Stimulated activated CD8-positive, alpha-beta memory T cell treated with anti-CD3 and anti-CD28 coated beads, Interleukin-15, amount 100 ng/mL, for 48 hours (primary cell): ENCODE data around the gene RSPH3.
"Not testable (repeated sequence)": the region's sequence is repeated elsewhere in the genome, so short reads cannot be mapped to it uniquely, and the experiment has no call there.

Experiments
- DNase-seq, 2 donors: peaks; one replicate each; pipeline ENCODE4 v3.0.0-alpha.2; 2020; ENCODE audit warnings: low read depth in 2 of 2

RSPH3 gene

DNA sequence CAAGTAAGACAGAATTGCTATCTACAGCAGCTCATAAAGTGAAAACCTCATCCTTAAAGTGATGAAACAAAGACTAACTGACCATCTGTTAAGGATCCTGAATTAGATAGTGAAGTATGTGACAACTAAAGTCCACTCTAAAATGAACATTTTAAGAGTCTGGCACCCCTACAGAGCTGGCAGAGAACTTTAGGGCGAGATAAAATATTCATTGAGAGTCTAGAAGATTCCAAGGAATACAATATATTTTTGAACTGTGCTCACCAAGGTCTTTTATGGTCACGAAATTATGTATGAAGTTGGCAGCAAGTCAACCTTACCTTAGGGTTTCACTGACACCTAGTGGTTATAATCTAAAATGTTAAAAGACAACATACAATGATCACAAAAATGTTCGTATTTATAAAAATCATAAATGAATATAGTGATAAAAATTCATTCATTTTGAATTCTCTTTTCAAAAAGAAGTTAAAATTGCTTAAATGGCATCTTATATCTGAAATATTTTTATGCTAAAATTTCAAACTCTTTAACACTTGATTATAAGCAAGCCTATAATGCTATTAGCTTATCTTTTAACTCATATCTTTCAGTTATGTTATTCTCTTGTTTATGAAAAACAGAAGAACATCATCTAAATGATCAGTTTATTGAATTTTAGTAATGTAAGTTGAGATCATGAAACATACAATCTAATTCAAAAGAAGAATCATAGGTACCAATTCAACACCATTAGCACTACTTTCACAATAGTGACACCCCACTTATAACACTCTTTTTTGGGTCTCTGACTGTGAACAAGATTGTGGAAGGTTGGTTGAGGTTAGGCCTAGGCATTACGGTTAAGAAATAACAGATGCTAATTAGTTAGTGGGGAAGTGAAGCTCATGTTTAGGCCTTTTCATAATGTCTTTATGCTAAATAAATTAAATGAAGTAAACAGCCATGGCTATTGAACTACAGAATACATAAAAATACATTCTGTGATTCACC, 27.5 kb downstream of the RSPH3 start:
- DNase-seq: no peak

DNA sequence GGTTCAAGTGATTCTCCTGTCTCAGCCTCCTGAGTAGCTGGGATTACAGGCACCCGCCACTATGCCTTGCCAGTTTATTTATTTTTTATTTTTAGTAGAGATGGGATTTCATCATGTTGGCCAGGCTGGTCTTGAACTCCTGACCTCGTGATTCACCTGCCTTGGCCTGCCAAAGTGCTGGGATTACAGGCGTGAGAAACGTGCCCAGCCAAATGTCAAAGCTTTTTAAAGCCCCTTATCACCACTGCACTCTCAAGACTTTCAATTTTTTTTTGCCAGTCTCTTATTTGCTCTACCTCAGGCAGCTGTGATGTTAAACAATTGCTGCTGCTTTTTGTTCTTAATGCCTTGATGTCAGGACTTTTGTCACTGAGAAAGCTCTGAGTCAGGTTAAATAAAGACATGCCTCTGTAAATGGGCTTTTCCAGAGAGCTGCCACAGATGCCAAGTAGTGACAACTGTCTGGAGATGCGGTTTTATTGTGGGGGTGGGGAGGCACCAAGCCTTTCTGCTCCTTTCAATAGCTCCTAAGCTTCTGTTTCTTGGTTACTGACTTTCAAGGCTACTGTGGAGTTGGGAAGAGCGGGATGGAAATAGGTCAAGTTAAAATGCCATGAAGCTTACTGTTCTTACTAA, 29.2 kb downstream of the RSPH3 start:
- no peak for DNase-seq

DNA sequence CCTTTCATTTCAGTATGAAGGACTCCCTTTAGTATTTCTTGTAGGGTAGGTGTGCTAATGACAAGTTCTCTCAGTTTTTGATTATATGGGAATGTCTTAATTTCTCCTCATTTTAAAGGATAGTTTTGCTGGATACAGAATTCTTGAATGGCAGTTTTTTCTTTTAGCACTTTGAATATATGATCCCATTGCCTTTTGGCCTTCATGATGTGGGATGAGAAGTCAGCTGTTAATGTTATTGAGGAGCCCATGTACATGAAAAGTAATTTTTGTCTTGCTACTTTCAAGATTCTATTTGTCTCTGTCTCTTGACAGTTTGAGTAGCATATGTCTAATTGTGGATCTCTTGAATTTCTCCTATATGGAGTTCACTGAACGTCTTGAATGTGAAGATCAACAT, 30.9 kb downstream of the RSPH3 start:
- no peak for DNase-seq

DNA sequence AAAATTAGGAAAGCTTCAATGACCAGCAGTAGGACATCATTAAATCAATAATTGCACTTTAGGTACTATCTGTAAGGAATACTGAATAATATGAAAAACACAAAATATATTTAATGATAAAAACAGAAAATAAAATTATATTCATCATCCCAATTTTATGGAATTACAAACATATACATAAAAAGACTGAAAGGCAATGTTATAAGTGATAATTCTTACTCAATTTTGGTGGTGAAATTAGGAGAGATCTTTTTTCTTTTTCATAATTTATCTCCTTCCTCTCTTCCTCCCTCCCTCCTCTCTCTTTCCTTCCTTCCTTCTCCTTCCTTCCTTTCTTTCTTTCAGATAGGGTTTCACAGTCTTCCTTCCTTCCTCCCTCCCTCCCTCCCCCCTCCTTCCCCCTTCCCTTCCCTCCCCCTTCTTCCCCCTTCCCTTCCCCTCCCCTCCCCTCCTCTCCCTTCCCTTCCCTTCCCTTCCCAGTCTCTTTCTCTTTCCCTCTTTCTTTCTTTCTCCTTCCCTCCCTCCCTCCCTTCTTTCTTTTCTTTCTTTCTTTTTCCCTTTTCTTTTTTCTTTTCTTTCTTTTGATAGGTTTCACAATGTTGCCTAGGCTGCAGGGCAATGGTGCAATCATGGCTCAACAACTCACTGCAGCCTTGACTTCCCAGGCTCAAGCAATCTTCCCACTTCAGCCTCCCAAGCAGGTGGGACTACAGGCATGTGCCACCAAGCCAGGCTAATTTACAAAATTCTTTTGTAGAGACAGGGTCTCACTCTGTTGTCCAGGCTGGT, 36.8 kb downstream of the RSPH3 start:
- no peak for DNase-seq

DNA sequence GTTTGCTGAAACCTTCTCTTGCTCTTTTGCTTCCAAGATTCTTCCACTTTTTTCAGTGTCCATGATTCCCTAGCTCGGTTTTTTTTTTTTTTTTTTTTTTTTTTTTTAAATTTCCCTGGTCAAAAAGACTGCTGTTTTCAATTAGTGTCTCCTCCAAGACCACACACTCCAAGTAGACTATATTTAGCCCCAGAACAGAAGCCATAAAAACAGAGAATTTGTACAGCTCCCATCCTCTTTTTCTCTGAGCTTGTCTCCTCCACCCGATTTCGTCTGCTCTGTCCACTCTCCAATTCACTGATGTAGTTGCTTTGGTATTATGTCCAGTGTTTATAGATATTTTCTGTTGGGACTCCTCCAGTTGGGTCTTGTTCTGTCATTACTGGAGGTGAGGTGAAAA, 37.6 kb downstream of the RSPH3 start:
- DNase-seq: no peak

DNA sequence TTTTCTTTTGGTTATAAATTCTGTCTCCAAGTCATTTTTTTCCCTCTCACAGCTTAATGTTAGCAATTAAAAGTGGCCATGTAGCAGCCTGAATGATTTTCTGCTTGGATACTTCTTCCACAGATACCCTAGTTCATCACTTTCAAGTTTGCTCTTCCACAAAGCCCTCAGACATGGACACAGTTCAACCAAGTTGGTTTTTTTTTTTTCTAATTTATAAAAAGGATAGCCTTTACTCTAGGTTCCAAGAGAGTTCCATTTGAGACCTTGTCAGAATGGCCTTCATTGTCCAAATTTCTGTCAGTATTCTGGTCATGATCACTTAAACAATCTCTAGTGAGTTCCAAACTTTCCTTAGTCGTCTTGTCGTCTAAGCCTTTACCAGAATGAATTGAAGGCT, 40.0 kb downstream of the RSPH3 start:
- no peak for DNase-seq

DNA sequence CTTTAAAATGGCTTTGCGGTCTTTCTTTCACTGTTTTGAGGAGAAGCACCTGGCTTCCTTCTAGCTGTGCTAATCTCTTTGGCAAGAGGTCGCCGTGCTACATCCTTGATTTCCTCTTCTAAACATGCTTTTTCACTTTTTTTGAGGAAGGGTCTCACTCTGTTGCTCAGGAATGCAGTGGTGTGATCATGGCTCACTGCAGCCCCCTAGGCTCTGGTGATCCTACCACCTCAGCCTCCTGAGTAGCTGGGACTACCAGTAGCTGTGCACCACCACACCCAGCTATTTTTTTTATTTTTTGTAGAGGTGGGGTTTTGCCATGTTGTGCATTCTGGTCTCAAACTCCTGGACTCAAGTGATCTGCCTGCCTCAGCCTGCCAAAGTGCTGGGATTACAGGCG, 40.5 kb downstream of the RSPH3 start:
- no peak for DNase-seq

DNA sequence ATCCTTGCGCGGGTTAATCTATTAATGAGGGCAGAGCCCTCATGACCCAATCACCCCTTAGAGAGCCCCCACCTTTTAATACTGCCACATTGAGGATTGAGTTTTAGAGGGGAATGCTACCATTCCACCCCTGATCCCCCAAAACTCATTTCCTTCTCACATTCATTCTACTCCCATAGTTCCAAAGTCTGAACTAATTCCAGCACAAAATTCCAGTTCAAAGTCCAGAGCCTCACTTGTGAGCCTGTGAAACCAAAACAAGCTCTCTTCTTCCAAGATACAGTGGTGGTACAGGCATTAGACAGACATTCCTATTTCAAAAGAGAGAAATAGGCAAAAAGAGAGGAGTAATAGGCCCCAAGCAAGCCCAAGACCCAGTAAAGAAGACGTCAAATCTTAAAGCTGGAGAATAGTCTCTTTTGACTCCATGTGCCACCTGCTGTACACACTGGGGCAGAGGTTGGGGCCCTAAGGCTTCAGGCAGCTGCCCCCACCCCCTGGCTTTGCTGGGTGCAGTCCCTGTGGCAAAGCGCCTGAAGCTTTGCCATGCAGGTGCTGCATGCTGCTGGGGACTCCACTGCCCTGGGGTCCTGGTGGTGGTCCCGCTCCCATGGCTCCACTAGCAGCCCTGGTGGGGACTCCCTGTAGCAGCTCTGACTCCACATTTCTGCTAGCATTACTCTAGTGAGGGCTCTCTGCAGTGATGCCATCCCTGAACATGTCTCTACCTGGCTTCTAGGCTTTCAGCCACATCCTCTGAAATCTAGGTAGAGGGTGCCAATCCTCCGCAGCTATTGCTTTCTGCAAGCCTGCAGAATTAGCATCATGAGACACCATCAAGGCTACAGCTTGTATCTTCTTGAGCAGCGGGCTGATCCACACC, 41.3 kb downstream of the RSPH3 start:
- no peak for DNase-seq

DNA sequence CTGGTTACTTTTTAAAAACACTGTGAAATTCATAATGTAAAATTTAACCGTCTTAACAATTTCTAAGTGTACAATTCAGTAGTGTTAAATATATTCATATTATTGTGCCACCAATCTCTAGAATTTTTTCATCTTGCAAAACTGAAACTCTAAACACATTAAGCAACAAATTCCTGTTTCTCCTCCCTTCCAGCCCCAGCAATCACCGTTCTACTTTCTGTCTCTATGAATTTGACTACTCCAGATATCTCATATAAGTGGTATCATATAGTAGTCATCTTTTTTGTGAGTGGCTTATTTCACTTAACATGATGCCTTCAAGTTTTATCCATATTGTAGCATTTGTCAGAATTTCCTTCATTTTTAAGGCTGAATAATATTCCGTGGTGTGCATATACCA, 44.7 kb downstream of the RSPH3 start:
- no peak for DNase-seq

DNA sequence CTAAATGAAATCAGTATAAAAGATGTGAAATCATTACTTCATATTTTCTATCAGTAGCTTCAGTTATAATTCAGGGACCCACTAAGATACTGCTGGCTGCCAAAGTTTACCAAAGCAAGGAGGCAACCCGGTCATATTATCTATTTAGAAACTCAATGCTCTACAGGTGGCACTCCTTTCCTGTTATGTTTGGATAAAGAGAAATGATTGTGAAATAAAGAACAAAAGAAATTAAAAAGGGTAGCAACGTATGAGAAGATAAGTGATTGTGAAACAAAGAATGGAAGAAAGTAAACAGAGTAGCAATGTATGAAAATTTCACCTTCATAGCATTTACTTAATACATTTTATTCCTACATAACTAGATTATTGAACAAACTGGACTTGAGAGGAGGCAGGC, 45.2 kb downstream of the RSPH3 start:
- no peak for DNase-seq

DNA sequence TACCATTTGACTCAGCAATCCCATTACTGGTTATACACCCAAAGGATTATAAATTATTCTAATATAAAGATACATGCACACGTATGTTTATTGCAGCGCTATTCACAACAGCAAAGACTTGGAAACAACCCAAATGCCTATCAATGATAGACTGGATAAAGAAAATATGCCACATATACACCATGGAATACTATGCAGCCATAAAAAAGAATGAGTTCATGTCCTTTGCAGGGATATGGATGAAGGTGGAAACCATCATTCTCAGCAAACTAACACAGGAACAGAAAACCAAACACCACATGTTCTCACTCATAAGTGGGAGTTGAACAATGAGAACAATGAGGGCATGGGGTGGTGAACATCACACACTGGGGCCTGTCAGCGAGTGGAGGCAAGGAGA, 48.0 kb downstream of the RSPH3 start:
- not testable (repeated sequence) for DNase-seq

DNA sequence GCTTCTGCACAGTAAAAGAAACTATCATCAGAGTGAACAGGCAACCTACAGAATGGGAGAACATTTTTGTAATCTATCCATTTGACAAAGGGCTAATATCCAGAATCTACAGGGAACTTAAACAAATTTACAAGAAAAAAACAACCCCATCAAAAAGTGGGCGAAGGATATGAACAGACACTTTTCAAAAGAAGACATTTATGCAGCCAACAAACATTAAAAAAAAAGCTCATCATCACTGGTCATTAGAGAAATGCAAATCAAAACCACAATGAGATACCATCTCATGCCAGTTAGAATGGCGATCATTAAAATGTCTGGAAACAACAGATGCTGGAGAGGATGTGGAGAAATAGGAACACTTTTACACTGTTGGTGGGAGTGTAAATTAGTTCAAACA, 48.4 kb downstream of the RSPH3 start:
- not testable (repeated sequence) for DNase-seq

DNA sequence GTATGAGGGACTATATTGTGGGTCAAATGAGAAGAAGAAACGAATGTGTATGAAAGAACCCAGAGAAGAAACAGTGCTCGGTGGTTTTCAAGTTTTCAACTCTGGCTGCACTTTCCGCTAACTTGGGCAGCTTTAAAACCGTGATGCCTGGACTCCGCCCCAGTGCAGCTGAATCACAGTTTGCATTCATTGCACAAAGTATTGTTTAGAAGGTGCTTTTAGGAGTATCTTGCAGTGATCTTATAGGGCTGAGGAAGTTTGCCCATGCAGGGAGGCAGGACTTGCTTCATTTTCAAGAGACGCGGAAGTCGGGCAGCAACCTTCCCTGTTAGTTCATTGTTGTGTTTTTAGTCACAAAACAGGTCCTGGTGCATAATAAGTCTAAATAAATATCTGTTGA, 52.7 kb downstream of the RSPH3 start:
- DNase-seq: no peak

DNA sequence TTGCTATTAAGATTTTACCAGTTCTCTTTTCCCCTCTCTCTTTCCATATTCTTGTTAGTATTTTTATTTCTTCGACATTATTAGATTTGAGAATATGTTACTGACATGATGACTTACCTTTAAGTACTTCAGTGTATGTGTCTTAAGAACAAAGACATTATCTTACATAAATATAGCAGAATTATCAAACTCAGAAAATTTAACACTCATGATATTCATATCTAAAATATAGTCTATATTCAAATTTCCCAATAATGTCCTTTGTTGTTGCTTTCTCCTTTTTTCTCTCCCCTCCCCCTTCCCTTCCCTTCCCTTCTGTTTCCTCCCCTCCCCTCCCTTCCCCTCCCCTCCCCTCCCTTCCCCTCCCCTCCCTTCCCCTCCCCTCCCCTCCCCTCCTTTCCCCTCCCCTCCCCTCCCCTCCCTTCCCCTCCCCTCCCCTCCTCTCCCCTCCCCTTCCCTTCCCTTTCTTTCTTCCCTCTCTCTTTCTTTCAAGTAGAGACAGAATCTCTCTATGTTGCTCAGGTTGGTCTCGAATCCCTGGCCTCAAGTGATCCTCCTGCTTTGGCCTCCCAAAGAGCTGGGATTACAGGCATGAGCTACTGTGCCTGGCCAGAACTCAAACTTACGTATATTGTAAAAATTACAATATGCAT, 56.5 kb downstream of the RSPH3 start:
- no peak for DNase-seq

DNA sequence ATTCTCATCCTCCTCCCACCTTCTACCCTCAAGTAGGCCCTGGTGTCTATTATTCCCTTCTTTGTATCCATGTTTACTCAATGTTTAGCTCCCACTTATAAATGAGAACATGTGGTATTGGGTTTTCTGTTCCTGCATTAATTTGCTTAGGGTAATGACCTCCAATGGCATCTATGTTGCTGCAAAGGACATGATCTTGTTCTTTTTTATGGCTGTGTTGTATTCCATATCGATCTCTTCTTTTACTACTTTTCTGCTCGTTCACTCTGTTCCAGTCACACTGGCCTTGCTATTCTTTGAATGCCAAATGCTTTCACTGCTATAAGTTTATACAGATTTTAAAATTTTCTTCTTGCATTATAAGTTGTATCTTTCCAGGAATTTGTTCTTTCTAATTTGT, 57.7 kb downstream of the RSPH3 start:
- DNase-seq: no peak

DNA sequence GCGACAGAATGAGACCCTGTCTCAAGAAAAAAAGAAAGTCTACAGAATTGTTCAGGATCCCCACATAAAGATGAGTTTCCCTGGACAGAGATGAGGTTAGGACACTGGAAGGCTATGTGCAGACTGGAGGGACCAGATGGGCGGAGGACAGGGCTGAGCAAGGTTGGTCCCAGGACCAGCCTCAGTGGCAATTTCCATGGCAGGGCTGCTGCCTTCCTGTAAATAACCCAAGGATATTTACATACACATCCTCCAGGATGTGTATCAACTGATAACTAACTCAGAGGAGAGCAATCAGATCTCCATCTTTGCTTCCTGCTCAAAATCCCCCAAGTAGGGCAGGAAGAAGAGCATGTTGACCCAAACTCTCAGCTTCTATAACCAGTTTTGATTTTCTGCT, 58.8 kb downstream of the RSPH3 start:
- no peak for DNase-seq

DNA sequence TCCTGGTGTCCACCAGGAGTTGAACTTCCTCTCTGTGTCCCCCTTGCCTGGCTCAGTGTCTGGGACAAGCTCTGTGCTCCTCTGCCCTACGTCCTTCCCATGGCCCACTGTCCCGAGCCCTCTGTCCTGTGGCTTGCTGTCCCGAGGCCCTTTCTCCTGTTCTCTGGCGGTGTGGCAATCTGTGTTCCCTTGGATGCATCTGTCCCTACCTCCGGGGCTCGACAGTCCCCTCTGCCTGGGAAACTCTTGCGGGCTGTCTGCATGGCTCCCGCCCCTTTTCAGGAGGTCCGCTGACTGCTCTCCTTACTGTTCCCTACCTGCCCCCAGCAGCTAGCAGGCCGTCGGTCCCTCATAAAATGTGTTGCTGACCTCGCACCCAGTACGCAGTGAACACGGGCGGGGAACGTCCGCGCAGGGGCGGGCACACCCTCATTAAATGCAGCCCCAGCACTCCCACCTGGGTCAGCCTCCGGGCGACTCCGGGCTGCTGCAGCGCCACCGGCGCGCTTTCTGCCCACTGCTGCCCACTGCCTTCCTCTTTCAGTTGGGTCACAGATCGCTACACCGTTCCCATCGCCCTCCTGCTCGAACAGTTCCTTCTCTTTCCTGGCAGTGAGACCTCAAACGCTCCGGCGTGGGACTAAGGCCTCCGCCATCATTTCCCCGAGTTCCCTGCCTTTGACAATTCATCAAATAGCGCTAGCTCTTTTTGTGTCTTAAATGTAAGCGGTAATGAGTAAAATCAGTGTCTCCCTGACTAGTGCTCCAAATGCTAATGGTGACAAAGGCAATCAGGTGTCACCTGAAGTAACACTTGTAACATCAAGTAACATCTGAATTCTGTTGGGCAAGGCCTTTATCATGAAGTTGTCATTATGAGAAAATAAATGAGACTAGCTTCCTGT, 60.5 kb downstream of the RSPH3 start:
- no peak for DNase-seq

DNA sequence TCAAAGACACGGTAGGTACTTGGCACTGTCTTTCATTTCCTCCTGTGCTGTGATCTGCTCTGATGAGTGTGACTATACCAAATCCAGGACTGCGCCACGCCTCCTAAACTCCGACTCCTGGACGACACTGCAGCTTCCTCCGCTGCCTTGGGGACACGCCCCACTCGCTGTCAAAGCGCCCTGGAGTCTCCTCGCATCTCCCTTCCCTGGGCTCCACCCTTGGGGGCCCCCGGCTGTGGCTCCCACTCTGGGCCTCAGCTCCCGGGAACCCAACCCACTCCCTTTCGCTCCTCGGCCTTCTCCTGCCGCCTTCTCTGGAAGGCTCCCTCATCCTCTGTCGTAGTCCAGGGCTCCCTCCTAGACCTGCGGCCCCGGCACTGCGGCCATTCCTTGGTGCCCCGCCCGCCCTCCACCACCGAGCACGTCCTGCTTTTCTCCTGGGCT, 61.2 kb downstream of the RSPH3 start:
- no peak for DNase-seq

DNA sequence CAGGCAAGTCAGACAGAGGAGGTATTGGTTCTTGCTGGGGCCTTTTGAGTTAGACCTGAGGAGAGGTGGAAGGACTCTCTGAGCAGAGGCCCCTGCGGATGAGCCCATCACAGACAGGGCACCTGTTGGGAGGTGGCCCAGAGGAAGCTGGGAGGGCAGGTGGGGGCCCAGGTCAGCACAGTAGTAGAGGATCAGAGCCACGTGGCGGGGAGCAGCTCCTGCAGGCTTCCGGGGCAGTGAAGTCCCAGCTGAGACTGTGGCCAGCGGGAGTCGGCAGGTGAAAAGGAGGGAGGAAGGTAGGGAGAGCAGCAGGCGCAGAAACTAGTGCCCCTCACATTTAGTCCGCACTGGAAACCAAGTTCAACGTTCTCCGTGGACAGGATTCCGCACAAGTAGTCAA, 61.8 kb downstream of the RSPH3 start:
- no peak for DNase-seq

DNA sequence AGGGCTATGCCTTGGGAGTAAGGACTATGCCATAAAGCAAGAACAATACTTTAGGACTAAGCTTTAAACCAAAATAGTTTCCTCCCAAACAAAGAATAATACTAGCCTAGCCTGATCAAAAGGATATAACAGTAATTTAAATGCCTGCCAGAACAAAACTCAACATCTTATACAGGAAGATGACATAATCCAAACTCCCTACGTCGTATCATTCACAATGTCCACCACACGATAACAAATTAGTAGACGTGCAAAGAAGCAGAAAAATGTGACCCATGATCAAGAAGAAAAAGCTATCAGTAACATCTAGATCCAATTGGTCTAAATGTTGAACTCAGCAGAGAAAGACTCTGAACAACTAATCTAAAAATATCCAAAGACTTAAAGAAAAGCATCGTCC, 65.8 kb downstream of the RSPH3 start:
- DNase-seq: no peak
